GM21515 (cell line): Measurements from ENCODE around the gene ATXN7.

Experiments
- ATAC-seq: cut with Tn5 transposase; IDR thresholded peaks from one replicate; pipeline ENCODE4 v1.9.1; 2021; ENCODE audit not compliant: unreplicated experiment

Gene ATXN7

GRCh38 chr3:63961891-63962290 lies 98.2 kb downstream of the ATXN7 start:
- ATAC-seq: peak; percentile 76

- no peak for ATAC-seq
Measured at GRCh38 chr3:63963496-63963895, 99.8 kb downstream of the ATXN7 start.

GRCh38 chr3:63964681-63965485 lies 101.2 kb downstream of the ATXN7 start:
- no peak for ATAC-seq

GRCh38 chr3:63966007-63966406 lies 102.3 kb downstream of the ATXN7 start:
- no peak for ATAC-seq

GRCh38 chr3:63966871-63967270 lies 103.2 kb downstream of the ATXN7 start:
- ATAC-seq: no peak

GRCh38 chr3:63967675-63968611 lies 104.3 kb downstream of the ATXN7 start:
- ATAC-seq: peak; percentile 58

GRCh38 chr3:63968612-63969350 lies 105.1 kb downstream of the ATXN7 start:
- ATAC-seq: peak; percentile 31

GRCh38 chr3:63969876-63970275 lies 106.2 kb downstream of the ATXN7 start:
- no peak for ATAC-seq

GRCh38 chr3:63970631-63971475 lies 107.2 kb downstream of the ATXN7 start:
- ATAC-seq: no peak

GRCh38 chr3:63972196-63972595 lies 108.5 kb downstream of the ATXN7 start:
- no peak for ATAC-seq

GRCh38 chr3:63972987-63973386 lies 109.3 kb downstream of the ATXN7 start:
- ATAC-seq: no peak

- ATAC-seq: no peak
Measured at GRCh38 chr3:63973406-63973805, 109.7 kb downstream of the ATXN7 start.

- ATAC-seq: no peak
Measured at GRCh38 chr3:63974451-63974850, 110.8 kb downstream of the ATXN7 start.

GRCh38 chr3:63975723-63976122 lies 112.1 kb downstream of the ATXN7 start:
- ATAC-seq: no peak

GRCh38 chr3:63976161-63976871 lies 112.6 kb downstream of the ATXN7 start:
- ATAC-seq: no peak

GRCh38 chr3:63976872-63977200 lies 113.2 kb downstream of the ATXN7 start:
- no peak for ATAC-seq

GRCh38 chr3:63977893-63978292 lies 114.2 kb downstream of the ATXN7 start:
- ATAC-seq: no peak

GRCh38 chr3:63979093-63979885 lies 115.6 kb downstream of the ATXN7 start:
- ATAC-seq: no peak

GRCh38 chr3:63980019-63980418 lies 116.4 kb downstream of the ATXN7 start:
- no peak for ATAC-seq
